GM12878 (cell line): ENCODE results near the gene PASK. TPM values are rescaled to one million over a fixed set of nuclear protein-coding genes. Genes with fewer than 3 reads are reported as not detected.

Source experiments
- ATAC-seq: fragments of 200-7000 bp; cut with Tn5 transposase; 3 replicates; pipeline ENCODE4 v1.9.1; 2020; ENCODE audit warnings: mild to moderate bottlenecking, moderate library complexity
- BruUV-seq: library from RNA; stranded (reverse); fragments of 400-500 nt; replicated peaks from 2 replicates; lab custom pipeline; 2021; lab: Mats Ljungman, UMichigan
- CTCF ChIA-PET: fragments of 300-600 bp; sonication (Branson Sonifier 250); formaldehyde crosslinking; extraction: SDS; loops from one replicate; lab custom pipeline; 2021; ENCODE audit warnings: inconsistent platforms; lab: Yijun Ruan, JAX
- POLR2A ChIA-PET: fragments of 350-600 bp; formaldehyde crosslinking; extraction: SDS; loops from one replicate; lab custom pipeline; 2021; ENCODE audit warnings: inconsistent platforms; lab: Charles Lee
- RAD21 ChIA-PET: fragments of 300-600 bp; sonication (Branson Sonifier 250); formaldehyde crosslinking; loops from one replicate; lab custom pipeline; 2023; ENCODE audit warnings: antibody characterized with exemption; ENCODE audit not compliant: unreplicated experiment; lab: Charles Lee
- SMC1A ChIA-PET: fragments of 300-600 bp; sonication (Branson Sonifier 250); formaldehyde crosslinking; loops from one replicate; lab custom pipeline; 2023; ENCODE audit not compliant: unreplicated experiment, uncharacterized antibody; lab: Charles Lee
- DNase-seq: peaks from one replicate; pipeline ENCODE4 v3.0.0-alpha.2; 2011; ENCODE audit warnings: low read depth, low spot score
- FAIRE-seq: peaks from 3 replicates; lab custom pipeline; 2011; peaks lifted over from hg19 to GRCh38; lab: Jason Lieb, UNC
- H2AFZ ChIP-seq: 2 replicates; pipeline ENCODE4 v1.6.0; 2011; ENCODE audit warnings: low read depth, low read length, control low read depth; ENCODE audit not compliant: control insufficient read depth
- H3K27ac ChIP-seq: 2 replicates; pipeline ENCODE4 v1.5.1; 2011; ENCODE audit warnings: control low read depth; ENCODE audit not compliant: control insufficient read depth, insufficient read depth
- H3K27me3 ChIP-seq, 2 experiments: replicated peaks in 1 of 2; 2 replicates each; pipeline versions ENCODE4 v1.6.0 to v1.6.1; 2011; ENCODE audit warnings: low read length in 1 of 2; ENCODE audit not compliant: control insufficient read depth in 2 of 2, insufficient read depth in 2 of 2
- H3K36me3 ChIP-seq, 2 experiments: 2 replicates each; pipeline ENCODE4 v1.5.1; 2011; ENCODE audit warnings: low read length in 1 of 2; ENCODE audit not compliant: control insufficient read depth in 2 of 2, insufficient read depth in 2 of 2
- H3K4me1 ChIP-seq: 2 replicates; pipeline ENCODE4 v1.6.1; 2011; ENCODE audit warnings: mild to moderate bottlenecking, low read length, moderate library complexity, mixed read lengths; ENCODE audit not compliant: control insufficient read depth, insufficient read depth
- H3K4me2 ChIP-seq: 2 replicates; pipeline ENCODE4 v1.6.0; 2011; ENCODE audit warnings: control low read depth; ENCODE audit not compliant: control insufficient read depth, insufficient read depth
- H3K4me3 ChIP-seq: fragments of 200-600 bp; sonication (generic); 2 replicates; pipeline ENCODE4 v1.5.1; 2016
- H3K79me2 ChIP-seq: 2 replicates; pipeline ENCODE4 v1.6.0; 2011; ENCODE audit warnings: low read length; ENCODE audit not compliant: control insufficient read depth, insufficient read depth
- H3K9ac ChIP-seq: 2 replicates; pipeline ENCODE4 v1.8.0; 2011; ENCODE audit warnings: low read length, control low read depth, mixed read lengths; ENCODE audit not compliant: control insufficient read depth, insufficient read depth
- H3K9me3 ChIP-seq: replicated peaks from 3 replicates; pipeline ENCODE4 v1.5.1; 2011; ENCODE audit warnings: mild to moderate bottlenecking, low read length; ENCODE audit not compliant: control insufficient read depth, insufficient read depth
- H4K20me1 ChIP-seq: 2 replicates; pipeline ENCODE4 v1.6.0; 2011; ENCODE audit not compliant: control insufficient read depth, insufficient read depth
- CBFB ChIP-seq: IDR thresholded peaks from 2 replicates; pipeline ENCODE4 v1.6.1; 2016; ENCODE audit warnings: antibody characterized with exemption, low read depth
- CBX3 ChIP-seq: fragments of 200-600 bp; sonication (generic); IDR thresholded peaks from 2 replicates; pipeline ENCODE4 v1.6.1; 2016; ENCODE audit warnings: low read depth, borderline replicate concordance
- ETV6 ChIP-seq, 2 experiments: fragments of 450-650 bp in 1 of 2; IDR thresholded peaks in 1 of 2; conservative IDR thresholded peaks in 1 of 2; 2 replicates each; pipeline ENCODE4 v1.6.1; 2014; ENCODE audit warnings: antibody characterized with exemption in 1 of 2, borderline replicate concordance in 1 of 2, low read depth in 1 of 2, mild to moderate bottlenecking in 1 of 2, moderate library complexity in 1 of 2
- HDGF ChIP-seq: fragments of 450-650 bp; IDR thresholded peaks from 2 replicates; pipeline ENCODE4 v1.6.1; 2016; ENCODE audit warnings: antibody characterized with exemption
- IKZF1 ChIP-seq: fragments of 450-650 bp; conservative IDR thresholded peaks from 2 replicates; pipeline ENCODE4 v1.6.1; 2017; ENCODE audit warnings: antibody characterized with exemption, mild to moderate bottlenecking
- IKZF2 ChIP-seq, 2 experiments: fragments of 450-650 bp; IDR thresholded peaks; 2 replicates each; pipeline ENCODE4 v1.6.1; 2017; ENCODE audit warnings: mild to moderate bottlenecking in 2 of 2, moderate library complexity in 2 of 2
- LARP7 ChIP-seq: fragments of 450-650 bp; IDR thresholded peaks from 2 replicates; pipeline ENCODE4 v1.6.1; 2017; ENCODE audit warnings: mild to moderate bottlenecking
- MYB ChIP-seq: fragments of 150-350 bp; IDR thresholded peaks from 2 replicates; pipeline ENCODE4 v1.6.1; 2014; ENCODE audit warnings: mild to moderate bottlenecking, low read depth, low read length, borderline replicate concordance
- RAD51 ChIP-seq: fragments of 450-650 bp; IDR thresholded peaks from 2 replicates; pipeline ENCODE4 v1.6.1; 2016; ENCODE audit warnings: moderate library complexity, mild to moderate bottlenecking, inconsistent platforms
- SUZ12 ChIP-seq: fragments of 200-600 bp; sonication (generic); IDR thresholded peaks from one replicate; pipeline ENCODE4 v1.6.1; 2018; ENCODE audit warnings: antibody characterized with exemption, mild to moderate bottlenecking; ENCODE audit not compliant: unreplicated experiment
- TARDBP ChIP-seq: IDR thresholded peaks from 2 replicates; pipeline ENCODE4 v1.6.1; 2016; ENCODE audit warnings: borderline replicate concordance
- ZNF24 ChIP-seq: fragments of 450-650 bp; IDR thresholded peaks from 2 replicates; pipeline ENCODE4 v1.6.1; 2017; ENCODE audit warnings: antibody characterized with exemption, mild to moderate bottlenecking
- WGBS: methylation state at CpG from one replicate; pipeline ENCODE4 v1.1.6; 2016; ENCODE audit warnings: low lambda C conversion rate; ENCODE audit not compliant: insufficient replicate concordance, insufficient coverage; ENCODE audit errors: missing lambda C conversion rate; 5-methylcytosine and 5-hydroxymethylcytosine counted together
- in situ Hi-C: fragments of 300-500 bp; cut with MboI; formaldehyde crosslinking; loops from 9 replicates; pipeline ENCODE4 v1.14.3; 2018; ENCODE audit warnings: mixed read lengths
- intact Hi-C: fragments of 100-400 bp; cut with micrococcal nuclease; formaldehyde crosslinking; loops from one replicate; pipeline ENCODE4 v1.14.2; 2022; ENCODE audit not compliant: unreplicated experiment
- polyA plus RNA-seq, 11 experiments: library from polyadenylated mRNA; depleted of rRNA in 4 of 11; unstranded in 6 of 11; stranded (reverse) in 5 of 11; fragments of >200 nt; fragmentation: Nextera tagmentation in 4 of 11; fragmentation: Illumina TruSeq in 1 of 11; extraction: Ambion mirVana in 4 of 11; extraction: Trizol in 1 of 11; gene quantifications; 1 replicate in 1 of 11; 2 replicates in 10 of 11; pipeline versions ENCODE4 v1.2.1 to v1.2.3, GENCODE V29; 2011 to 2016; ENCODE audit warnings: inconsistent platforms in 2 of 11, missing spikeins in 2 of 11, low read depth in 1 of 11
- total RNA-seq, 4 experiments: library from RNA; depleted of rRNA in 3 of 4; stranded (reverse); fragments of >200 nt in 3 of 4; fragmentation: Illumina TruSeq in 1 of 4; extraction: Trizol in 1 of 4; gene quantifications; 2 replicates each; pipeline versions ENCODE4 v1.2.1 to v1.2.3, GENCODE V29; 2013 to 2021
- TF ChIP-seq, protein P1 (sequence below): IDR thresholded peaks from 2 replicates; pipeline ENCODE4 v1.6.1; 2011; ENCODE audit warnings: low read depth, low read length, improper control_type of control experiment, borderline replicate concordance
- TF ChIP-seq, protein P2 (sequence below): fragments of 450-650 bp; conservative IDR thresholded peaks from 2 replicates; pipeline ENCODE4 v1.6.1; 2017; ENCODE audit warnings: mild to moderate bottlenecking, moderate library complexity

Gene PASK
- total and polyA plus RNA-seq, 10 of the 15 experiments (the other 5 are each of a cell fraction or from before 2014, with no cell fraction given) = 9.6 to 62.2 (median 28.5) TPM

DNA sequence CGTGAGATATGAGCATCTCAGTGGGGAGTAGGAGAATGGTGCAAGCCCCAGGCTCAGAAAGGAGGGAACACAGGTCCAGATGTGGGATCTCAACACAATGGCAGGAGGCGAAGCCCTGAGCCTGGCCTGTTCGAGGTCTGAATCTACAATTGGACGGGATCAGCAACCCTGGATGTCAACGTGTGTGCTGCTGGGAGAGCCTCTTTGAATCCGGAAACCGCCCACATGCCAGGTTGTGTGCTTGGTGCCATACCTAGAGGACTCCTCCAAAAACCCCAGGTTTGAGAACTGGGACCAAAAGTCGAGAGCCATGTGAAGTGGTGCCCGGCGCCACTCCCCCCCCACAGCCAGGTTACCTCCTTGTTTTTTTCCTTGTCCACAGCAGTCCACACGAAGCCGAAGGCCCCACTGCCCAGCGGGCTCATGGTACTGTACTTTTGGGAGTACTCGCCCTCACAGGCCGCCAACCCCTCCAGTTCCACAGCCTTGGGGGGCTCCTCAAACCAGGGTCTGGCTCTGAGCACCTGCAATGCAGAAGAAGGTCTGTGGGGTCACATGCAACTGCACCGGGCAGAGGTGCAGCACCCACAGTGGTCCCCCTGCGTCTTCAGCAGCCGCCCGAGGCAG lies 26.8 kb downstream of the PASK start:
- BruUV-seq = no TSS peak
- no peak for DNase-seq
- FAIRE-seq = no peak
- Histone ChIP-seq H3K4me1 (peaks cover 20% of the 10 kb centered on the region), H3K36me3 (peaks cover 14 to 19% of the 10 kb centered on the region in 2 experiments; a peak in 3 of 4 replicates), H4K20me1 (no peaks in the 10 kb centered on the region), H3K4me3 (no peak overlapping the region), H3K9me3 (peaks cover 3% of the 10 kb centered on the region)
- intact Hi-C loops = no loop called here
- RAD21 ChIA-PET = interaction anchor here (1.2 kb wide), 1 partner anchor 27 kb away, joined by 3 read pairs; the partner anchor contains the start of gene PASK
- 95% methylated on average over 19 of the region's 19 CpGs for WGBS
- TF ChIP-seq CBX3 (no peak), RAD51 (no peak)
- TF ChIP-seq, all 136 proteins: peak for 0
- Histone ChIP-seq H3K27ac (no peak overlapping the region), H3K27me3 (no peaks in the 10 kb centered on the region), H2AFZ (no peak overlapping the region), H3K79me2 (peaks cover 31% of the 10 kb centered on the region), H3K9ac (no peak overlapping the region), H3K4me2 (no peak overlapping the region)
- in situ Hi-C loops = no loop called here
- POLR2A ChIA-PET = interaction anchor here (1.8 kb wide), 1 partner anchor 10 kb away, joined by 8 read pairs; no protein-coding TSS in a partner anchor
- CTCF ChIA-PET = interaction anchor here (1.3 kb wide), 1 partner anchor 27 kb away, joined by 3 read pairs; the partner anchor contains the start of gene PASK
- no peak for ATAC-seq
- SMC1A ChIA-PET = interaction anchor here (1.0 to 1.3 kb wide), 4 partner anchors 10 to 28 kb away, joined by 3 to 7 read pairs (median 4); partner anchors contain the start of genes PASK and PPP1R7

DNA sequence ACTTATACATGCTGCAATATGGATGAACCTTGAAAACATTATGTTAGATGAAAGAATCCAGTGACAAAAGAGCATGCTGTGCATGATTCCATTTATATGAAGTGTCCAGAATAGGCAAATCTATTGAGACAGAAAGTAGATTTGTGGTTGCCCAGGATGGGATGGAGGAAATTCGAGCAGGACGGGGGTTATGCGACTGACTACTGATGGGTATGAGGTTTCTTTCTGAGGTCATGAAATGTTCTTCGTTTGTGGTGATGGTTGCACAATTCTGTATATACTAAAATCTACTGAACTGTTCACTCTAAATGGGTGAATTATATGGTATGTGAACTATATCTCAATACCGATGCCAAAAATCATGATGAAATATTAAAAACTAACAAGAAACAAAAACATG lies 28.3 kb downstream of the PASK start:
- ChIA-PET SMC1A (interaction anchor here (1.3 kb wide), 2 partner anchors 8 to 11 kb away, joined by 4 to 7 read pairs; no protein-coding TSS in a partner anchor), RAD21 (interaction anchor here (1.2 kb wide), 1 partner anchor 28 kb away, joined by 3 read pairs; the partner anchor contains the start of gene PASK), POLR2A (interaction anchor here (1.8 kb wide), 1 partner anchor 9 kb away, joined by 8 read pairs; no protein-coding TSS in a partner anchor), CTCF (interaction anchor here (0.9 to 1.3 kb wide), 3 partner anchors 29 to 30 kb away, joined by 3 to 5 read pairs (median 3); partner anchors contain the start of gene PASK)
- Histone ChIP-seq H4K20me1 (no peaks in the 10 kb centered on the region), H3K27ac (no peak overlapping the region), H3K9ac (no peak overlapping the region), H3K4me1 (peaks cover 5% of the 10 kb centered on the region; the same call in 1 of the 2 replicates), H2AFZ (no peak overlapping the region), H3K4me3 (no peak overlapping the region), H3K36me3 (peaks cover 15 to 16% of the 10 kb centered on the region in 2 experiments; a peak in 3 of 4 replicates), H3K27me3 (no peaks in the 10 kb centered on the region), H3K4me2 (no peak overlapping the region), H3K9me3 (peaks cover 3% of the 10 kb centered on the region), H3K79me2 (peaks cover 21% of the 10 kb centered on the region)
- intact Hi-C loops = no loop called here
- no peak for ATAC-seq
- BruUV-seq = no TSS peak
- DNase-seq = no peak
- FAIRE-seq = no peak
- WGBS = 88% methylated on average over 5 of the region's 5 CpGs
- in situ Hi-C loops = no loop called here
- TF ChIP-seq, protein P1, sequence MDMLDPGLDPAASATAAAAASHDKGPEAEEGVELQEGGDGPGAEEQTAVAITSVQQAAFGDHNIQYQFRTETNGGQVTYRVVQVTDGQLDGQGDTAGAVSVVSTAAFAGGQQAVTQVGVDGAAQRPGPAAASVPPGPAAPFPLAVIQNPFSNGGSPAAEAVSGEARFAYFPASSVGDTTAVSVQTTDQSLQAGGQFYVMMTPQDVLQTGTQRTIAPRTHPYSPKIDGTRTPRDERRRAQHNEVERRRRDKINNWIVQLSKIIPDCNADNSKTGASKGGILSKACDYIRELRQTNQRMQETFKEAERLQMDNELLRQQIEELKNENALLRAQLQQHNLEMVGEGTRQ = no peak
- no peak for TF ChIP-seq IKZF1
- TF ChIP-seq ETV6 (conservative IDR thresholded peaks at IDR 0.05 in 1 of 2, IDR thresholded peaks at IDR 0.05 in 1 of 2; ENCODE audit: borderline replicate concordance in 1 of 2, low read depth in 1 of 2) = no peak
- TF ChIP-seq IKZF2 (IDR thresholded peaks at IDR 0.05) = no peak
- no peak for TF ChIP-seq ZNF24
- no peak for TF ChIP-seq HDGF
- no peak for TF ChIP-seq TARDBP
- TF ChIP-seq, protein P2, sequence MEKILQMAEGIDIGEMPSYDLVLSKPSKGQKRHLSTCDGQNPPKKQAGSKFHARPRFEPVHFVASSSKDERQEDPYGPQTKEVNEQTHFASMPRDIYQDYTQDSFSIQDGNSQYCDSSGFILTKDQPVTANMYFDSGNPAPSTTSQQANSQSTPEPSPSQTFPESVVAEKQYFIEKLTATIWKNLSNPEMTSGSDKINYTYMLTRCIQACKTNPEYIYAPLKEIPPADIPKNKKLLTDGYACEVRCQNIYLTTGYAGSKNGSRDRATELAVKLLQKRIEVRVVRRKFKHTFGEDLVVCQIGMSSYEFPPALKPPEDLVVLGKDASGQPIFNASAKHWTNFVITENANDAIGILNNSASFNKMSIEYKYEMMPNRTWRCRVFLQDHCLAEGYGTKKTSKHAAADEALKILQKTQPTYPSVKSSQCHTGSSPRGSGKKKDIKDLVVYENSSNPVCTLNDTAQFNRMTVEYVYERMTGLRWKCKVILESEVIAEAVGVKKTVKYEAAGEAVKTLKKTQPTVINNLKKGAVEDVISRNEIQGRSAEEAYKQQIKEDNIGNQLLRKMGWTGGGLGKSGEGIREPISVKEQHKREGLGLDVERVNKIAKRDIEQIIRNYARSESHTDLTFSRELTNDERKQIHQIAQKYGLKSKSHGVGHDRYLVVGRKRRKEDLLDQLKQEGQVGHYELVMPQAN = no peak
- TF ChIP-seq LARP7 = no peak
- TF ChIP-seq CBFB = no peak
- no peak for TF ChIP-seq SUZ12
- TF ChIP-seq MYB = no peak
